ENCODE data around the gene PPP1R15A. TPM values are rescaled to one million over a fixed set of nuclear protein-coding genes. Genes with fewer than 3 reads are reported as not detected.

PPP1R15A gene
- total RNA-seq: 10 to 100 TPM; 77.2 to 81.4 TPM

DNA sequence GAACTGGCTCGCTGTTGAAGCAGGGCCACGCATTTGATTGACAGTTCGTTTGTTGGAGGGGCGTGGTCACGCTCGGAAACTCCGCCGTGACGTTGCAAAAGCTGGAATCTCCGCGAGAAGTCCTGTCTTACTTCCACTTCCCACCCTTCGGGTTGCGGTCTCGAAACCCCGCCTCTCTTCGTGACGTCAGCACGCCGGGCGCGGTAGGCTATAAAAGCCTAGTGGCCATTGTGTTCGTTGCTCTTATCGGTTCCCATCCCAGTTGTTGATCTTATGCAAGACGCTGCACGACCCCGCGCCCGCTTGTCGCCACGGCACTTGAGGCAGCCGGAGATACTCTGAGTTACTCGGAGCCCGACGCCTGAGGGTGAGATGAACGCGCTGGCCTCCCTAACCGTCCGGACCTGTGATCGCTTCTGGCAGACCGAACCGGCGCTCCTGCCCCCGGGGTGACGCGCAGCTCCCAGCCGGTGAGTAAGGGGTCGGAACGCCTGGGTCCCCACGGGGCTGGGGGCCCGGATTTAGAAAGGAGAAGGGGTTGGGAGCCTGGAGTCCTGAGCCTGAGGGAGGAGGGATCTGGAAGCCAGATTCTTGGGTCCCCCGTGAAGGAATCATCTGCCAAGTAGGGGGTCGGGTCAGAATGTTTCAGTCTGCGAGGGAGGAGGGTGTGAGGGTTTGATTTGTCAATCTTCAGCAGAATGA is at the start of gene PPP1R15A:
Gene PPP1R15A (plus strand): TSS at position 240 of the 702 bp plus-strand sequence. CDS start 813 bp downstream, outside the sequence.
- peak within 1 kb of the TSS; percentile 91 for H3K27ac Mint-ChIP-seq
- ChIA-PET CTCF (interaction anchor here (1.5 to 2.8 kb wide), 4 partner anchors 27 to 121 kb away, joined by 5 to 15 read pairs (median 8); partner anchors contain the start of genes FTL, GYS1, NUCB1 and RUVBL2), POLR2A (interaction anchor here (0.7 to 7.6 kb wide), 26 partner anchors 8 to 687 kb away, joined by 3 to 125 read pairs (median 4); partner anchors contain the start of genes BAX, DHDH, FTL and GYS1)
- peak within 1 kb of the TSS; percentile 88 for H3K4me3 Mint-ChIP-seq
- peaks cover 44% of the 10 kb centered on the region for H3K4me1 Mint-ChIP-seq
- peaks cover 45% of the 10 kb centered on the region for H3K36me3 Mint-ChIP-seq (ENCODE audit: low read depth)
- H3K9me3 Mint-ChIP-seq: no peaks in the 10 kb centered on the region
- DNase-seq: peak; percentile 99
- H3K27me3 Mint-ChIP-seq: peaks cover 6% of the 10 kb centered on the region

GRCh38 chr19:48822514-48822913 is 49.7 kb upstream of the PPP1R15A start:
- H3K27me3 Mint-ChIP-seq: peaks cover under 1% of the 10 kb centered on the region
- H3K4me1 Mint-ChIP-seq: no peaks in the 10 kb centered on the region
- no peak overlapping the region for H3K4me3 Mint-ChIP-seq
- CTCF ChIA-PET: no interaction called here
- no peaks in the 10 kb centered on the region for H3K36me3 Mint-ChIP-seq (ENCODE audit: low read depth)
- POLR2A ChIA-PET: no interaction called here
- no peak for DNase-seq
- no peaks in the 10 kb centered on the region for H3K9me3 Mint-ChIP-seq
- no peak overlapping the region for H3K27ac Mint-ChIP-seq

DNA sequence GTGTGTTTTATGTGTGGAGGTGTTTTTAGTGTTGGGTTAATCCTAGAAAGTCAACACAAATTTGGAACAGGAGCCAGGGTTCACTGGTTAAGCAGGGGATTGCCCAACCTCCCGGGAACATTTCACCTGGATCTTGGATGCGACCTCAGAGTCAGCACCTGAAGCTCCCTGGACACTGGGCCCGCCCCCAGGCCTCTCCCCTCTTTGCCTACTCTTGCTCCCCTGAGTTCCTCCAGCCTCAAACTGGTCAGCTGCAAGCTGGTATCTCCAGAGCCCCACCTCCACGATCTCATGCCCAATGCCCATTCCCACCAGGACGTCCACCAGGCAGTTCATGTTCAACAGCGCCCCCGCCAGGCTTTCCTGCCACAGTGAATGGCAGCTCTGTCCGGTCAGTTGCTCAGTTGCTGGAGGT is 45.6 kb upstream of the PPP1R15A start:
- Mint-ChIP-seq H3K36me3 (ENCODE audit: low read depth) (no peaks in the 10 kb centered on the region), H3K4me1 (no peaks in the 10 kb centered on the region), H3K9me3 (no peaks in the 10 kb centered on the region), H3K4me3 (no peak overlapping the region), H3K27me3 (peaks cover 2% of the 10 kb centered on the region), H3K27ac (no peak overlapping the region)
- ChIA-PET POLR2A (no interaction called here), CTCF (interaction anchor here (1.6 to 3.5 kb wide), 3 partner anchors 16 to 39 kb away, joined by 4 to 19 read pairs (median 5); no protein-coding TSS in a partner anchor)
- no peak for DNase-seq

DNA sequence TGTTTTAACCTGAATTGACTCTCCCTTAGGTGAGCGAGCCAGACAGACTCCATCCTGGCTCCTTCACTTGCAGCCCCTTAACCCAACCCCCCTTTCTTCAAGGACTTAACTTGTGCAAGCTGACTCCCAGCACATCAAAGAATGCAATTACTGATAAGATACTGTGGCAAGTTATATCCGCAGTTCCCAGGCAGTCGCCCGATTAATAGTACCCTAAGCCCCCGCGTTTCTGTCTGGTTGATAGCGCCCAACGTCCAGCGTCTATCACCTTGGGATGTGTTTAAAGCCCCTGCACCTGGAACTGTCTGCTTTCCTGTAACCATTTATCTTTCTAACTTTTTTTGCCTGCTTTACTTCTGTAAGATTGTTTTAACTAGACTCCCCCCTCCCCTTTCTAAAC is 42.1 kb upstream of the PPP1R15A start:
- CTCF ChIA-PET: interaction anchor here (0.6 to 3.5 kb wide), 6 partner anchors 12 to 182 kb away, joined by 3 to 19 read pairs (median 4); no protein-coding TSS in a partner anchor
- POLR2A ChIA-PET: interaction anchor here (1.9 kb wide), 1 partner anchor 19 kb away, joined by 5 read pairs; the partner anchor contains the start of gene BCAT2
- Mint-ChIP-seq H3K27ac (no peak overlapping the region), H3K27me3 (peaks cover 2% of the 10 kb centered on the region), H3K4me1 (no peaks in the 10 kb centered on the region), H3K9me3 (no peaks in the 10 kb centered on the region), H3K4me3 (no peak overlapping the region), H3K36me3 (ENCODE audit: low read depth) (no peaks in the 10 kb centered on the region)
- DNase-seq: no peak

DNA sequence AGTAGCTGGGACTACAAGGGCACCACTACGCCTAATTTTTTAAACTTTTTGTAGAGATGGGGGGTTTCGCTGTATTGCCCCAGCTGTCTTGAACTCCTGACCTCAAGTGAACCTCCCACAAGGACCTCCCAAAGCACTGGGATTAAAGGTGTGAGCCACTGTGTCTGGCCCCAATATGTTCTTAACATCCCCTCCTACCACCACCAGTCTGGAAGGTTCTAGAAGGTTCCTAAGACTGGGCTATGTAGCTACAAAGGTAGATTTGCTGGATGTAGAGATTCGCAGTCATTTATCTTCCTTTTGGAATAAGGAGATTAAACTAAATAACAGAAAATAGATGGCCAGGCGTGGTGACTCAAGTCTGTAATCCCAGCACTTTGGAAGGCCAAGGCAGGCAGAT is 41.3 kb upstream of the PPP1R15A start:
- DNase-seq: no peak
- no peaks in the 10 kb centered on the region for H3K36me3 Mint-ChIP-seq (ENCODE audit: low read depth)
- no peak overlapping the region for H3K4me3 Mint-ChIP-seq
- H3K27me3 Mint-ChIP-seq: peaks cover 3% of the 10 kb centered on the region
- no peaks in the 10 kb centered on the region for H3K9me3 Mint-ChIP-seq
- ChIA-PET POLR2A (no interaction called here), CTCF (interaction anchor here (0.9 to 2.3 kb wide), 6 partner anchors 12 to 163 kb away, joined by 3 to 8 read pairs (median 4); partner anchors contain the start of gene RUVBL2)
- H3K4me1 Mint-ChIP-seq: peaks cover 4% of the 10 kb centered on the region
- no peak overlapping the region for H3K27ac Mint-ChIP-seq

- no peaks in the 10 kb centered on the region for H3K36me3 Mint-ChIP-seq (ENCODE audit: low read depth)
- peaks cover 17% of the 10 kb centered on the region for H3K4me1 Mint-ChIP-seq
- H3K27ac Mint-ChIP-seq: no peak overlapping the region
- no peak for DNase-seq
- peaks cover 6% of the 10 kb centered on the region for H3K27me3 Mint-ChIP-seq
- ChIA-PET POLR2A (interaction anchor here (1.1 to 1.4 kb wide), 2 partner anchors 22 to 45 kb away, joined by 3 read pairs; partner anchors contain the start of gene BCAT2), CTCF (interaction anchor here (1.6 kb wide), 1 partner anchor 38 kb away, joined by 4 read pairs; no protein-coding TSS in a partner anchor)
- no peak overlapping the region for H3K4me3 Mint-ChIP-seq
- H3K9me3 Mint-ChIP-seq: no peaks in the 10 kb centered on the region
Observed at GRCh38 chr19:48833049-48833448, 39.2 kb upstream of the PPP1R15A start.

- Mint-ChIP-seq H3K27ac (no peak overlapping the region), H3K27me3 (peaks cover 6% of the 10 kb centered on the region), H3K36me3 (ENCODE audit: low read depth) (no peaks in the 10 kb centered on the region), H3K4me1 (peaks cover 17% of the 10 kb centered on the region), H3K4me3 (no peak overlapping the region), H3K9me3 (no peaks in the 10 kb centered on the region)
- ChIA-PET CTCF (interaction anchor here (1.0 kb wide), 1 partner anchor 38 kb away, joined by 5 read pairs; no protein-coding TSS in a partner anchor), POLR2A (interaction anchor here (1.1 to 1.4 kb wide), 2 partner anchors 23 to 46 kb away, joined by 3 read pairs; partner anchors contain the start of gene BCAT2)
- no peak for DNase-seq
Observed at GRCh38 chr19:48833977-48834376, 38.2 kb upstream of the PPP1R15A start.

GRCh38 chr19:48835734-48836088 is 36.5 kb upstream of the PPP1R15A start:
- Mint-ChIP-seq H3K27me3 (peaks cover 4% of the 10 kb centered on the region), H3K4me3 (peak overlapping the region; percentile 65), H3K4me1 (peaks cover 17% of the 10 kb centered on the region), H3K36me3 (ENCODE audit: low read depth) (no peaks in the 10 kb centered on the region), H3K27ac (peak overlapping the region; percentile 41), H3K9me3 (no peaks in the 10 kb centered on the region)
- CTCF ChIA-PET: interaction anchor here (0.7 to 2.5 kb wide), 16 partner anchors 8 to 190 kb away, joined by 3 to 30 read pairs (median 4); partner anchors contain the start of genes CA11 and RUVBL2
- POLR2A ChIA-PET: interaction anchor here (1.2 kb wide), 1 partner anchor 40 kb away, joined by 5 read pairs; no protein-coding TSS in a partner anchor
- peak; percentile 94 for DNase-seq

DNA sequence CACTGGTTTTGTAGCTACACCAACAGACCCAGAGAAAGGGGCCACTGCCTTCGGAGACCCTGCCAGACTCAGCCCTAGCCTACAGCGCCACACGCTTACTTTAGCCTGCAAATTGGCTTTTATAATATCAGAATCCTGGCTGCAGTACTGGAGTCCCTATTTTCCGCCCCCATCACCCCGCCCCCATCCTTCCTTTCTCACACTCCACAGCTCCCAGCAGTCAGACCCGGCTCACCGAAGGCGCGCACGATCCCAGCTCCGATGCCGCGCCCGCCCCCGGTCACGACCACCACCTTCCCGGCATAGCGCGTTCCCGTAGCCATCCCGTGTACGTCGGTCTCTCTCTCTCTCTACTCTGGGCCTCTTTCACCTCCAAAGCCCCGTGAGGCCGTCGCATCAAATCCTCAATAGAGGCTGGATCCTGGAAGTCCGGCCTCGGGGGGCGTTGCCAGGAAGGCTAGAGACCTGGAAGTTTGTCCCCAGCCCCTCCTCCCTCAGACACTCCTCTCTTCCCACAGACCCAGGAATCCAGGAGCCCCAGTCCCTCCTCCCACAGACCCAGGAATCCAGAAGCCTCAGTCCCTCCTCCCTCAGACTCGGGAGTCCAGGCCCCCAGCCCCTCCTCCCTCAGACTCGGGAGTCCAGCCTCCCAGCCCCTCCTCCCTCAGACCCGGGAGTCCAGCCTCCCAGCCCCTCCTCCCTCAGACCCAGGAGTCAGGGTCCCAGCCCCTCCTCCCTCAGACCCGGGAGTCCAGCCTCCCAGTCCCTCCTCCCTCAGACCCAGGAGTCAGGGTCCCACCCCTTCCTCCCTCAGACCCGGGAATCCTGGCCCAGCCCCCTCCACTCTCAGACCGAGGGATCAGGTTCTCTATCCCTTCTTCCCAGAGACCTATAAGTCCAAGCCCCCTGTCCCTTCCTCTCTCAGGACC is 35.9 kb upstream of the PPP1R15A start, which contains the start of gene HSD17B14:
Gene HSD17B14 (minus strand): TSS at position 403 of the 929 bp plus-strand sequence. CDS start 80 bp downstream, at position 323.
- ChIA-PET POLR2A (interaction anchor here (1.2 kb wide), 1 partner anchor 41 kb away, joined by 5 read pairs; no protein-coding TSS in a partner anchor), CTCF (interaction anchor here (0.6 to 2.5 kb wide), 20 partner anchors 9 to 1314 kb away, joined by 3 to 30 read pairs (median 4); partner anchors contain the start of genes CA11, GYS1 and RUVBL2)
- DNase-seq: no peak
- Mint-ChIP-seq H3K4me3 (peak within 1 kb of the TSS; percentile 65), H3K36me3 (ENCODE audit: low read depth) (no peaks in the 10 kb centered on the region), H3K9me3 (no peaks in the 10 kb centered on the region), H3K27ac (peak within 1 kb of the TSS; percentile 61), H3K4me1 (peaks cover 17% of the 10 kb centered on the region), H3K27me3 (peaks cover 4% of the 10 kb centered on the region)

DNA sequence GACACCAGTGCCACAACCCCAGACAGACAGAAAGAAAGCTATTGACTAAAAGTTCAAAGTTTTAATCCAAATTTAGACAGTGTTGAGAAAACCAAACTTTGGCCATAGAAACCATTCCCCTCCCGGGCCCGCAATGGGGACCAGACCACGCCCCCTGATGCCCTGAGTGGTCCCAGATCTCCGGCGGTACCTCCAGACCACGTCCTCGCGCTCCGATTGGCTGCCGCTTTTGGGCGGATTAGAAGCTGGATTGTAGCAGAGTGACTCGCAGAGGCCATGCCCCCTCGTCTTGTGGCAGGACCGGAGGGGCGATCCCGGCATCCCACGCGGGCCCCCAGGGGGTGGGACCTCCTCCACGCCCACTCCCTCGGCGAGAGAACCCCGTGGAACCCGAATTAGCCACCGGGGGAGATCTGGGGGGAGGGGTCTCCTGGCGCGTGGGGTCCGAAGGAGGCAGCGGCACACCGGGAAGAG is 35.1 kb upstream of the PPP1R15A start:
- POLR2A ChIA-PET: no interaction called here
- H3K27ac Mint-ChIP-seq: no peak overlapping the region
- CTCF ChIA-PET: interaction anchor here (0.6 to 2.5 kb wide), 8 partner anchors 30 to 1314 kb away, joined by 3 to 30 read pairs (median 6); partner anchors contain the start of genes CA11, GYS1 and RUVBL2
- peaks cover 4% of the 10 kb centered on the region for H3K27me3 Mint-ChIP-seq
- peak; percentile 72 for DNase-seq
- H3K4me3 Mint-ChIP-seq: peak overlapping the region; percentile 64
- H3K9me3 Mint-ChIP-seq: no peaks in the 10 kb centered on the region
- H3K4me1 Mint-ChIP-seq: peaks cover 17% of the 10 kb centered on the region
- no peaks in the 10 kb centered on the region for H3K36me3 Mint-ChIP-seq (ENCODE audit: low read depth)

- H3K27ac Mint-ChIP-seq: no peak overlapping the region
- POLR2A ChIA-PET: no interaction called here
- CTCF ChIA-PET: interaction anchor here (1.8 to 2.5 kb wide), 5 partner anchors 42 to 192 kb away, joined by 4 to 30 read pairs (median 11); partner anchors contain the start of gene CA11
- peaks cover 17% of the 10 kb centered on the region for H3K4me1 Mint-ChIP-seq
- no peak overlapping the region for H3K4me3 Mint-ChIP-seq
- no peaks in the 10 kb centered on the region for H3K36me3 Mint-ChIP-seq (ENCODE audit: low read depth)
- H3K9me3 Mint-ChIP-seq: no peaks in the 10 kb centered on the region
- peaks cover 4% of the 10 kb centered on the region for H3K27me3 Mint-ChIP-seq
- no peak for DNase-seq
Observed at GRCh38 chr19:48837687-48838086, 34.5 kb upstream of the PPP1R15A start.

GRCh38 chr19:48841047-48841446 is 31.2 kb upstream of the PPP1R15A start:
- Mint-ChIP-seq H3K27ac (no peak overlapping the region), H3K9me3 (no peaks in the 10 kb centered on the region), H3K4me3 (no peak overlapping the region), H3K4me1 (peaks cover 12% of the 10 kb centered on the region), H3K36me3 (ENCODE audit: low read depth) (no peaks in the 10 kb centered on the region), H3K27me3 (peaks cover 3% of the 10 kb centered on the region)
- CTCF ChIA-PET: interaction anchor here (0.8 to 6.4 kb wide), 8 partner anchors 13 to 129 kb away, joined by 3 to 109 read pairs (median 12); partner anchors contain the start of gene BCAT2
- POLR2A ChIA-PET: interaction anchor here (0.9 to 2.9 kb wide), 3 partner anchors 45 to 195 kb away, joined by 3 to 8 read pairs (median 7); partner anchors contain the start of gene CA11
- no peak for DNase-seq

Data from activated CD4-positive, alpha-beta memory T cell treated with anti-CD3 and anti-CD28 coated beads, Interleukin-2, amount 10 ng/mL, durations not matched to agents 7 days and 5 days (primary cell).